Parathyroid adenoma (tissue), 2 donors: ENCODE measurements around the gene OR2W3.
"Not testable (repeated sequence)": the region's sequence is repeated elsewhere in the genome, so short reads cannot be mapped to it uniquely, and the experiment has no call there.

Experiments used
- H2AFZ ChIP-seq: fragments of 300-600 bp; sonication (generic); one replicate; pipeline ENCODE4 v1.7.0; 2017; ENCODE audit warnings: antibody characterized with exemption, mild to moderate bottlenecking
- H3K27ac ChIP-seq: fragments of 300-600 bp; sonication (generic); one replicate; pipeline ENCODE4 v1.7.0; 2017
- H3K27me3 ChIP-seq: fragments of 300-600 bp; sonication (generic); one replicate; pipeline ENCODE4 v1.7.0; 2017; ENCODE audit warnings: low read length; ENCODE audit not compliant: control insufficient read depth, insufficient read depth
- H3K36me3 ChIP-seq: fragments of 300-600 bp; sonication (generic); one replicate; pipeline ENCODE4 v1.7.0; 2017; ENCODE audit warnings: low read length; ENCODE audit not compliant: control insufficient read depth, insufficient read depth
- H3K4me1 ChIP-seq: fragments of 300-600 bp; sonication (generic); one replicate; pipeline ENCODE4 v1.7.0; 2017; ENCODE audit warnings: control low read depth
- H3K4me2 ChIP-seq: fragments of 300-600 bp; sonication (generic); one replicate; pipeline ENCODE4 v1.7.0; 2017; ENCODE audit warnings: low read length
- H3K4me3 ChIP-seq: fragments of 300-600 bp; sonication (generic); one replicate; pipeline ENCODE4 v1.7.0; 2017; ENCODE audit warnings: low read depth, low read length
- H3K79me2 ChIP-seq: fragments of 300-600 bp; sonication (generic); one replicate; pipeline ENCODE4 v1.7.0; 2017; ENCODE audit warnings: control low read depth
- H3K9ac ChIP-seq: fragments of 300-600 bp; sonication (generic); one replicate; pipeline ENCODE4 v1.7.0; 2017; ENCODE audit warnings: mild to moderate bottlenecking
- H3K9me3 ChIP-seq: fragments of 300-600 bp; sonication (generic); one replicate; pipeline ENCODE4 v1.7.0; 2017; ENCODE audit warnings: low read length; ENCODE audit not compliant: control insufficient read depth
- CTCF ChIP-seq: fragments of 300-600 bp; sonication (generic); IDR thresholded peaks from one replicate; pipeline ENCODE4 v1.7.0; 2017; ENCODE audit warnings: antibody characterized with exemption, mild to moderate bottlenecking
- donor health status: primary hyperparathyroidism.

OR2W3 gene

DNA sequence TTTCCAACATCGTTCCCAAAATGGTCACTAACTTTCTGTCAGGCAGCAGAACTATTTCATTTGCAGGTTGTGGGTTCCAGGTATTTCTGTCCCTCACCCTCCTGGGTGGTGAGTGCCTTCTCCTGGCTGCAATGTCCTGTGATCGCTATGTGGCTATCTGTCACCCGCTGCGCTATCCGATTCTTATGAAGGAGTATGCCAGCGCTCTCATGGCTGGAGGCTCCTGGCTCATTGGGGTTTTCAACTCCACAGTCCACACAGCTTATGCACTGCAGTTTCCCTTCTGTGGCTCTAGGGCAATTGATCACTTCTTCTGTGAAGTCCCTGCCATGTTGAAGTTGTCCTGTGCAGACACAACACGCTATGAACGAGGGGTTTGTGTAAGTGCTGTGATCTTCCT lies 38.6 kb downstream of the OR2W3 start:
- TF ChIP-seq CTCF, result no peak
- H3K79me2 ChIP-seq, result no peaks in the 10 kb centered on the region
- H3K27me3 ChIP-seq, result no peaks in the 10 kb centered on the region
- no peaks in the 10 kb centered on the region for H3K4me1 ChIP-seq
- no peaks in the 10 kb centered on the region for H3K9me3 ChIP-seq
- H2AFZ ChIP-seq, result no peak overlapping the region
- H3K27ac ChIP-seq, result no peak overlapping the region
- H3K4me2 ChIP-seq, result no peak overlapping the region
- no peaks in the 10 kb centered on the region for H3K36me3 ChIP-seq
- no peak overlapping the region for H3K9ac ChIP-seq
- H3K4me3 ChIP-seq, result no peak overlapping the region

DNA sequence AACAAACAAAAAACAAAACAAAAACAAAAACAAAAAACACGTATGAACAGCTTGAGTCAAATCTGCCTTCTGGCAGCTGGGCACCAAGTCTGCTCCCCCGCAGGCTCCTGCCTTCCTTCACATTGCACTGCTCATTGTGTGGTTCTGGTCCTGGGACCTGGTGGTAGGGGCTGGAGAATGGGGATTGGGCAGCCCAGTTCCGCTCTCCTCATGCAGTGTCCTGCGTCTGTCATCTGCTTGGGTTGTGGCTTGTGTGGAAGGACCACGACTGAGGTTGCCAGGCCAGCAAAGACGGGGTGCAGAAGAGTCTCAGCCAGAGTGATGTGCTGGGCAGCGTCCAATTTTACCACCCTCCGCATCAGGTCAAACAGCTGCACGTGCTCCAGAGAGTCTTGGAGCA lies 40.4 kb downstream of the OR2W3 start:
- no peaks in the 10 kb centered on the region for H3K4me1 ChIP-seq
- H3K27ac ChIP-seq, result no peak overlapping the region
- H3K27me3 ChIP-seq, result no peaks in the 10 kb centered on the region
- TF ChIP-seq CTCF, result no peak
- no peaks in the 10 kb centered on the region for H3K36me3 ChIP-seq
- no peaks in the 10 kb centered on the region for H3K9me3 ChIP-seq
- no peaks in the 10 kb centered on the region for H3K79me2 ChIP-seq
- no peak overlapping the region for H3K4me3 ChIP-seq
- no peak overlapping the region for H2AFZ ChIP-seq
- H3K4me2 ChIP-seq, result no peak overlapping the region
- no peak overlapping the region for H3K9ac ChIP-seq

GRCh38 chr1:247936415-247936814 lies 41.0 kb downstream of the OR2W3 start:
- H3K9ac ChIP-seq, result no peak overlapping the region

DNA sequence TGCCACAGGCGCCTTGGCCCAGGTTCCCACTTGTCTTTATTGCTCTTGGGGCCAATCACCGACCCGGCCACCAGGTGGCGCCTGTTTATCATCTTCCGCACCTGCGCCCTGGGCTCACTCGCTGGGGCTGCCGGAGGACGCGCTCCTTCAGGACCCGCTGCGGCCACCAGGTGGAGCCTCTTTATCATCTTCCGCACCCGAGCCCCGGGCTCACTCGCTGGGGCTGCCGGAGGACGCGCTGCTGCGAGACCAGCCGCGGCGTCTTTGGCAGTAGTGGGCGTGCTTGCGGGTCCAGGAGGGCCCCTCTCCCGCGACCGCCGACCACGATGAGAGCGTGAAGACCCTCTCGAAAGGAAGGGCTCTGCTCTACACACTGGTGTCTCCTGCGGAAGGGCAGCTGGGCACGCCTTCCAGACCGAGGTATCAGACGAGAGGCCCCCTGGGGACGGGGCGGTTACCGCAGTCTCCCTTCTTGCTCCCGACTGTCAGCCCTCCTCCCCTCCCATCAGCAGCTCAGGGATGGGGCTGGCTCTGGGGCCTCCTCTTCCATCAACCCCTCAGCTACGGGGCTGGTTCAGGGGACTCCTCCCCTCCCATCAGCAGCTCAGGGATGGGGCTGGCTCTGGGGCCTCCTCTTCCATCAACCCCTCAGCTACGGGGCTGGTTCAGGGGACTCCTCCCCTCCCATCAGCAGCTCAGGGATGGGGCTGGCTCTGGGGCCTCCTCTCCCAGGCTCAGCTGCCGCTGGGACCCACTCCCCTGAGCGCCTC lies 41.8 kb downstream of the OR2W3 start:
- H3K9ac ChIP-seq, H2AFZ ChIP-seq, H3K27ac ChIP-seq, H3K4me1 ChIP-seq, H3K79me2 ChIP-seq, H3K9me3 ChIP-seq, H3K36me3 ChIP-seq, H3K27me3 ChIP-seq: not testable (repeated sequence)
- Histone ChIP-seq H3K4me2 (peak overlapping the region; percentile 66), H3K4me3 (peak overlapping the region; percentile 39)

More at GRCh38 chr1:247936415-247936814, 41.0 kb downstream of the OR2W3 start:
- Histone ChIP-seq H2AFZ (no peak overlapping the region), H3K4me3 (no peak overlapping the region), H3K36me3 (no peaks in the 10 kb centered on the region), H3K9me3 (no peaks in the 10 kb centered on the region), H3K27me3 (no peaks in the 10 kb centered on the region), H3K27ac (no peak overlapping the region), H3K4me2 (no peak overlapping the region), H3K4me1 (no peaks in the 10 kb centered on the region), H3K79me2 (no peaks in the 10 kb centered on the region)
- no peak for TF ChIP-seq CTCF

DNA sequence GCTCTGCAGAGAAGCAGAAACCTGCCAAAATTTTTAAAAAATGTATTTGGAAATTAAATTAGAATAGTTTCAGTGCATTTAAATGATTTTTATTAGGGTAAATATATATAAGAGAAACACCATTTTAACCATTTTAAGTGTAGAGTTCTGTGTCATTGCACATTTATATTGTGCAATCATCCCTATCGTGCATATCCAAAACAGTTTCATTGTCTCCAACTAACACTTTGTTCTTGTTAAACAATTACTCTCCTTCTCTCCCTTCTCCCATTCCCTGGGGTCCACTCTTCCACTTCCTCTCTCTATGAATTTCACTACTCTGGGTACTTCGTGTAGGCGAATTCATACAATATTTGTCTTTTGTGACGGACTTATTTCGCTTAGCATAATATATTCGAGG lies 47.2 kb downstream of the OR2W3 start:
- Histone ChIP-seq H3K36me3 (no peaks in the 10 kb centered on the region), H3K79me2 (no peaks in the 10 kb centered on the region), H3K4me3 (no peak overlapping the region), H3K9me3 (no peaks in the 10 kb centered on the region), H3K27me3 (no peaks in the 10 kb centered on the region), H2AFZ (no peak overlapping the region), H3K4me2 (no peak overlapping the region), H3K9ac (no peak overlapping the region), H3K27ac (no peak overlapping the region), H3K4me1 (no peaks in the 10 kb centered on the region)
- TF ChIP-seq CTCF, result no peak
